Lower lobe of right lung (tissue), 2 donors: ENCODE results near the gene FKBP11. TPM values are rescaled to one million over a fixed set of nuclear protein-coding genes. Genes with fewer than 3 reads are reported as not detected.

Source experiments
- ATAC-seq, 2 donors: fragments of 200-7000 bp; cut with Tn5 transposase; one replicate each; pipeline ENCODE4 v1.9.1; 2020 to 2022; ENCODE audit warnings: mild to moderate bottlenecking in 2 of 2, moderate library complexity in 2 of 2
- DNase-seq: peaks from one replicate; pipeline ENCODE4 v3.0.0-alpha.2; 2020
- H3K27ac ChIP-seq: fragments of 200-600 bp; one replicate; pipeline ENCODE4 v1.8.0; 2022
- H3K27me3 ChIP-seq: fragments of 200-600 bp; one replicate; pipeline ENCODE4 v1.8.0; 2022; ENCODE audit warnings: low read depth
- H3K36me3 ChIP-seq: fragments of 200-600 bp; one replicate; pipeline ENCODE4 v1.8.0; 2022; ENCODE audit warnings: mild to moderate bottlenecking
- H3K4me1 ChIP-seq: fragments of 200-600 bp; one replicate; pipeline ENCODE4 v1.8.0; 2022
- H3K4me3 ChIP-seq: fragments of 200-600 bp; one replicate; pipeline ENCODE4 v1.8.0; 2022; ENCODE audit warnings: mild to moderate bottlenecking
- H3K9me3 ChIP-seq: fragments of 200-600 bp; one replicate; pipeline ENCODE4 v1.8.0; 2022
- CTCF ChIP-seq: fragments of 200-600 bp; IDR thresholded peaks from one replicate; pipeline ENCODE4 v1.8.0; 2022; ENCODE audit warnings: antibody characterized with exemption, mild to moderate bottlenecking
- intact Hi-C: fragments of 100-400 bp; cut with DNase I; formaldehyde crosslinking; loops from one replicate; pipeline ENCODE4 v1.11.0; 2022
- total RNA-seq: library from RNA; stranded (reverse); fragmentation: NEBNext Ultra II Directional; extraction: Animal tissue kit (Norgen Biotek cat#: 25700); gene quantifications from one replicate; pipeline ENCODE4 v1.2.1, GENCODE V29; 2021
- donor health status: DM: no; HTN: yes; CAD: no; lungs with severe emphysema.

FKBP11 gene
- total RNA-seq, 1 donor from 2014 or later: 24.9 TPM

- Histone ChIP-seq H3K27ac (no peak overlapping the region), H3K4me1 (no peaks in the 10 kb centered on the region), H3K27me3 (no peaks in the 10 kb centered on the region), H3K9me3 (no peaks in the 10 kb centered on the region), H3K4me3 (no peak overlapping the region), H3K36me3 (peaks cover 81% of the 10 kb centered on the region)
- TF ChIP-seq CTCF: no peak
- DNase-seq (no peak), ATAC-seq (peak in 1 of 2 donors; percentile 32)
- intact Hi-C loops: no loop called here
Observed at GRCh38 chr12:48938805-48939204, 13.5 kb upstream of the FKBP11 start.

GRCh38 chr12:48937170-48937569, 11.9 kb upstream of the FKBP11 start:
- intact Hi-C loops: no loop called here

GRCh38 chr12:48936379-48936979, 11.2 kb upstream of the FKBP11 start:
- no peaks in the 10 kb centered on the region for H3K9me3 ChIP-seq
- intact Hi-C loops: no loop called here
- DNase-seq (peak; percentile 75), ATAC-seq (peak; percentile 79)
- H3K27me3 ChIP-seq: no peaks in the 10 kb centered on the region
- H3K4me3 ChIP-seq: no peak overlapping the region
- H3K4me1 ChIP-seq: no peaks in the 10 kb centered on the region
- TF ChIP-seq CTCF: peak; percentile 95
- no peak overlapping the region for H3K27ac ChIP-seq
- H3K36me3 ChIP-seq: peaks cover 90% of the 10 kb centered on the region

More at GRCh38 chr12:48937170-48937569, 11.9 kb upstream of the FKBP11 start:
- DNase-seq: no peak
- TF ChIP-seq CTCF: no peak
- H3K4me1 ChIP-seq: no peaks in the 10 kb centered on the region
- H3K27ac ChIP-seq: no peak overlapping the region
- no peak overlapping the region for H3K4me3 ChIP-seq
- no peaks in the 10 kb centered on the region for H3K27me3 ChIP-seq
- no peaks in the 10 kb centered on the region for H3K9me3 ChIP-seq
- peak in 1 of 2 donors; percentile 31 for ATAC-seq
- peaks cover 90% of the 10 kb centered on the region for H3K36me3 ChIP-seq

GRCh38 chr12:48934312-48934706, 9.0 kb upstream of the FKBP11 start:
- TF ChIP-seq CTCF: peak; percentile 18

GRCh38 chr12:48933664-48934311, 8.5 kb upstream of the FKBP11 start:
- no peak overlapping the region for H3K4me3 ChIP-seq
- peaks cover 86% of the 10 kb centered on the region for H3K36me3 ChIP-seq
- DNase-seq (no peak), ATAC-seq (peak in 1 of 2 donors; percentile 25)
- intact Hi-C loops: no loop called here
- H3K4me1 ChIP-seq: no peaks in the 10 kb centered on the region
- H3K27ac ChIP-seq: peak overlapping the region; percentile 46
- H3K9me3 ChIP-seq: no peaks in the 10 kb centered on the region
- no peaks in the 10 kb centered on the region for H3K27me3 ChIP-seq
- no peak for TF ChIP-seq CTCF

More at GRCh38 chr12:48934312-48934706, 9.0 kb upstream of the FKBP11 start:
- DNase-seq (no peak), ATAC-seq (no peak)
- Histone ChIP-seq H3K36me3 (peaks cover 89% of the 10 kb centered on the region), H3K27ac (peak overlapping the region; percentile 46), H3K9me3 (no peaks in the 10 kb centered on the region), H3K4me1 (no peaks in the 10 kb centered on the region), H3K4me3 (no peak overlapping the region), H3K27me3 (no peaks in the 10 kb centered on the region)
- intact Hi-C loops: no loop called here
